ENCODE measurements around the gene SLC12A2.

- no peak for TF ChIP-seq CTCF (conservative IDR thresholded peaks at IDR 0.05 in 1 of 2, IDR thresholded peaks at IDR 0.05 in 1 of 2; ENCODE audit: extremely low read depth in 1 of 2, insufficient read depth in 1 of 2, low read depth in 1 of 2, low read length in 2 of 2)
- no peak for TF ChIP-seq EZH2 (IDR thresholded peaks at IDR 0.05; ENCODE audit: borderline replicate concordance, low read length)
Measured at GRCh38 chr5:128154943-128155342, 71.4 kb downstream of the SLC12A2 start.

All from mammary epithelial cell (primary cell).